ENCODE data around the gene ACKR4.
"Not testable (repeated sequence)": the region's sequence is repeated elsewhere in the genome, so short reads cannot be mapped to it uniquely, and the experiment has no call there.

Gene ACKR4

DNA sequence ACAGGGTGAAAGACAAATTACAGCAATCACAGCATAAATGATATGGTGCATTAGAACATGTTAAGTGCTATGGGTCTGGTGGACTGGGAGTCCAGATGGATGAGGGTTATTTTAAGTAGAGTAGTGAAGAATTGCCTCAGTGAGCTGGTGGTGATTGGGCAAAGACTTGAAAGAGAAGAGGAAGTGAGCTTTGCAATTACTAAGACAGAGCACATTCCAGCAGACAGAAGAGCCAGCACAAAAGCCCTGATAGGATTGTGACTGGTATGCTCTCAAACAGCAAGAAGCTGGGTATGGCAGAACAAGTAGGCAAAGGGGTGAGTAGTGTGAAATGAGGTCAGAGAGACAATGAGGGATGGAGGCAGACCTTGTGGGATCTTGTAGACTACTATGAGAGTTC, 2.1 kb upstream of the ACKR4 start:
- DNase-seq, result peak; percentile 65

DNA sequence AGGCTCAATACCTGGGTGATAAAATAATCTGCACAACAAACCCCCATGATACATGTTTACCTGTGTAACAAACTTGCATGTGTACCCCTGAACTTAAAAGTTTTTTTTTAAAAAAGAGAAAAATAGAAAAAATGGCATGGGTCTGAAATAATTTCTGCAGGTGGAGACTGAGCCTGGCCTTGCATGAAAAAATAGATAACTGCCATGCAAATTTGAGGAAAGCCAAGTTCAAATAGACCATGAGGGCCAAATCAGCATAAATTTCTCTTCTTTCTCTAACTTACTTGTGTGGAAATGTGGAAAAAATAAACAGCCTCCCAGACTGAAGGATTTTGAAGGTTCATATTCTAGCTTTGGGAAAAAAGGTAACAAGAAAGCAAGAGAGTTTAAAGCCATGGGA, 744 bp upstream of the ACKR4 start:
- no peak for DNase-seq

DNA sequence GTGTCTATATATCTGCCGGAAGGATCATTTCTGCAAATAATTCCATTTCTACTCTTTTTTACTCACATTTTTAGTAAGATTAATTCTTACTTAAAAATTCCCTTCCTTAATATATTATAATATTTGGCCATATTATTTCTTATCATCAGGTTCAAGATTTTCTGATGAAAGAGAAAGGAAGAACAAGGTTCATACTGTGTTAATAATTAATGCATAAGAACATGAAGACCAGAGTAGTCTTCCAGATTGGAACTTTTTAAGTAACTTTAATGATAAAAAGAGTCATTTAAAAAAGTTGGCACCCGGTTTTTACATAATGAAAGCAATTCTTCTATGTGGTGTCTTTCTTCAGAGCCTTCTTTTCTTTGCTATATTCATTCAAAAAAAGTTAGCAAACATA, 590 bp downstream of the ACKR4 start:
- no peak for DNase-seq

DNA sequence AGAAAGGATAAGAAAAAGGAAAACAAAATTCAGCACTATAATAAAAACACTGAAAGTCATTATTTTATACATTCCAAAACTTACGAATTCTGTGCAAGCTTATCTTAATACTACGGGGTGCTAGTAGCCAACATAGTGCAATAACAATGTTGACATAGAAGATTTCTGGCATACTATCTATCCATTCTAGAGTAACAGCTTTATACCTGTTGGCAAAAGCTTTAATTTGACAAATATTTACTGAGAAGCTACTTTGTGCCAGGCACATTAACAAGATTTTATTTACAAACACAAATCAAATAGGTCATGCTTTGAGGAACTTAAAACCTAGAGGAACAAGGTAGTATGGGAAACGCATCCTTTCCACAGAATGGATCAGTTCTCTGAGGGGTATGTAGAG, 1.1 kb downstream of the ACKR4 start:
- DNase-seq, result no peak

DNA sequence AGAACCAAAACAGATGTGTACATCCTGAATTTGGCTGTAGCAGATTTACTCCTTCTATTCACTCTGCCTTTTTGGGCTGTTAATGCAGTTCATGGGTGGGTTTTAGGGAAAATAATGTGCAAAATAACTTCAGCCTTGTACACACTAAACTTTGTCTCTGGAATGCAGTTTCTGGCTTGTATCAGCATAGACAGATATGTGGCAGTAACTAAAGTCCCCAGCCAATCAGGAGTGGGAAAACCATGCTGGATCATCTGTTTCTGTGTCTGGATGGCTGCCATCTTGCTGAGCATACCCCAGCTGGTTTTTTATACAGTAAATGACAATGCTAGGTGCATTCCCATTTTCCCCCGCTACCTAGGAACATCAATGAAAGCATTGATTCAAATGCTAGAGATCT, 3.5 kb downstream of the ACKR4 start:
- not testable (repeated sequence) for DNase-seq

- no peak for DNase-seq
These were observed 8.3 kb downstream of the ACKR4 start for GRCh38 chr3:132605374-132605792.

GRCh38 chr3:132606085-132606484, 9.0 kb downstream of the ACKR4 start:
- peak; percentile 58 for DNase-seq

DNA sequence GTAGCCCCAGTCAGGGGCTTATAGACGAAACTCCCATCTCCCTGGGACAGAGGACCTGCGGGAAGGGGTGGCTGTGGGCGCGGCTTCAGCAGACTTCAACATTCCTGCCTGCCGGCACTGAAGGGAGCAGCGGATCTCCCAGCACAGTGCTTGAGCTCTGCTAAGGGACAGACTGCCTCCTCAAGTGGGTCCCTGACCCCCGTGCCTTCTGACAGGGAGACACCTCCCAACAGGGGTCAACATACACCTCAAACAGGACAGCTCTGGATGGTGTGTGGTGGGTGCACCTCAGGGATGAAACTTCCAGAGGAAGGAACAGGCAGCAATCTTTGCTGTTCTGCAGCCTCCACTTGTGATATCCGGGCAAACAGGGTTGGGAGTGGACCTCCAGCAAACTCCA, 9.6 kb downstream of the ACKR4 start:
- not testable (repeated sequence) for DNase-seq

DNA sequence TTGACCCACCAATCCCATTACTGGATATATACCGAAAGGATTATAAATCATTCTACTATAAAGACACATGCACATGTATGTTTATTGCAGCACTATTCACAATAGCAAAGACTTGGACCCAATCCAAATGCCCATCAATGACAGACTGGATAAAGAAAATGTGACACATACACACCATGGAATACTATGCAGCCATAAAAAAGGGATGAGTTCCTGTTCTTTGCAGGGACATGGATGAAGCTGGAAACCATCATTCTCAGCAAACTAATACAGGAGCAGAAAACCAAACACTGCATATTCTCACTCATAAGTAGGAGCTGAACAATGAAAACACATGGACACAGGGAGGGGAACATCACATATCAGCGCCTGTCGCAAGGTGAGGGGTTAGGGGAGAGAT, 18.2 kb downstream of the ACKR4 start:
- not testable (repeated sequence) for DNase-seq

GRCh38 chr3:132615881-132616280, 18.8 kb downstream of the ACKR4 start:
- peak; percentile 52 for DNase-seq

DNA sequence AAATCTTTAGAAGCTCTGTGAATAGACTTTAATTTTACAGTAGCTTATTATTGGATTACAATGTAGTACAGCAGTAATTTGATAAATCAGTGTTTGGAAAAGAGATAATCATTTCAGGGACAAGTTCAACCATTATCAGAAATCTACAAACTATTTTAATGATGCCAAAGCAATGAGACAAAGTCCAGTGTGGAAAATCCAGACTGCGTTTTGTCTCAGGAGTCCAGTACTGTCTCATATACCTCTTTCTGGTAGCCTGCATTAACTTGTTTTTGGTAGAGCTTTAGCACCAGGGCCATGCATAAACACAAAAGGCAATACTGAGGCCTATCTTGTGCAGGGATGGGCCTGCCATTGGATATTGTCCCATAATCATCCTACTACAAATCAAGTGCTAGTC, 19.7 kb downstream of the ACKR4 start:
- DNase-seq, result no peak

DNA sequence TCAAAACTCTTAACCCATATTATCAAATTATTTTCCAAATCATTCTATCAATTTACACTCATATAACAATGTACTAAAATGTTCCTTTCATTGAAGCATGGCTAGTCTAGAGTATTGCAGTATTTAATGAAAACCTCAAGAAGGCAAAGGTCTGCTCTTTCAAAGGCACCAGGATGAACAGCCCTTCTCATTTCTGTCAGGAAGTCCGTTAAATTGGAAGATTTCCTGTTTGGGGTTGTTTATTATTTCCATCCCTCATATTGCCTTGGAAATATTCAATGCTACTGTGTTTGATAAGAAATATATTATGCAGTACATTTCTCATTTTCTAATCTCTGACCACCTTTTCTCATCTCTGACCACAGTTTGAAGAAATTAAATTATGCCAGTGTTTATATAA, 25.1 kb downstream of the ACKR4 start:
- no peak for DNase-seq

DNA sequence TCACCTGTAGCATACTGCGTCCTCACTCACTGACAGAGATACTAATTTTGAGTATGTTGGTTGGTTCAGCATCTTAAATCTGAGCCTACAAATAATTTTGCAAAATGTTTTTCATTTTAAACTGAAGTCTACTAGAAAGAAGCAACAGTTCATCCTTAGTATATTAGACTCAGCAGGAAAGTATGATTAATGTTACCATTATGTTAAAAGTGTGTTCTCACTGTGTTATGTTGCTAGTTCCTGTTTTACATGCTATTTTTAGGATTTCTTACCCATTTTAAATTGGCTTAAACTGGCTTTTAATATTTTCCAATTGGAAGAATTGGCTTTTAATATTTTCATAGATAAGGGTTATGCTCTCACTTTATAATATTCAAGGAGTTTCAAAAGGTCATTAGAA, 25.7 kb downstream of the ACKR4 start:
- DNase-seq, result no peak

GRCh38 chr3:132623646-132624045, 26.6 kb downstream of the ACKR4 start:
- DNase-seq, result no peak

DNA sequence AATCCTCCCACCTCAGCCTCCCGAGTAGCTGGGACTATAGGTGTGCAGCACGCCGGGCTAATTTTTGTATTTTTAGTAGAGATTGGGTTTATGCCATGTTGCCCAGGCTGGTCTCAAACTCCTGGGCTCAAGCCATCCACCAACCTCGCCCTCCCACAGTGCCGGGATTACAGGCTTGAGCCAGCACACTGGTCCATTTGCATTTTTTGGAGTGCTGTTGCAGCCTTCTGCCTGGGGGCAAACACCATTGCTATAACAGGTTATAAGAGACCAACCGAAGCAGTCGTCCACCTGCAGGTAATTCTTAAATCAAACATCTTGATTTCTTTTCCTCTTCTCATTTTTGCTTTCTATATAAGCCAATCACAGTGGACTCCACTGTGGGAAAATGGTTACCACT, 27.7 kb downstream of the ACKR4 start:
- no peak for DNase-seq

- no peak for DNase-seq
These were observed 28.5 kb downstream of the ACKR4 start for GRCh38 chr3:132625613-132626012.

DNA sequence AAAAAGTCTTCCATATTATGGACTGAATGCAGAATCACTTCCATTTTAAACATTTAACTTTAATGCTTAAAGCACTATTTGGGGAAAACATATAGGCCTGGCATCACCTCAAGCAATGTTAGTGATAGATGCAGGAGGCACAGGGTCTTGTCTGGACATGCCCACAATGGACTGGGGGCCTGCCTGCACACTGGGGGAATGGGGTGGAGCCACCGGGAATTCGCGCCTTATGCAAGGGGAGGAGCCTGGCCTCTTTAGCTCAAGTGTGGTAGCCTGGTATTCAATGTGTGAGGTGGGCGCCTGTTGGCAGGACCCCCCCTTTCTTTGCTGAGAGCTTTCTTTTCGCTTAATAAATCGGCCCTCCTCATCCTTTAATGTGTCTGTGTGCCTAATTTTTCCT, 29.9 kb downstream of the ACKR4 start:
- DNase-seq, result no peak

GRCh38 chr3:132628157-132628556, 31.1 kb downstream of the ACKR4 start:
- DNase-seq, result no peak

DNA sequence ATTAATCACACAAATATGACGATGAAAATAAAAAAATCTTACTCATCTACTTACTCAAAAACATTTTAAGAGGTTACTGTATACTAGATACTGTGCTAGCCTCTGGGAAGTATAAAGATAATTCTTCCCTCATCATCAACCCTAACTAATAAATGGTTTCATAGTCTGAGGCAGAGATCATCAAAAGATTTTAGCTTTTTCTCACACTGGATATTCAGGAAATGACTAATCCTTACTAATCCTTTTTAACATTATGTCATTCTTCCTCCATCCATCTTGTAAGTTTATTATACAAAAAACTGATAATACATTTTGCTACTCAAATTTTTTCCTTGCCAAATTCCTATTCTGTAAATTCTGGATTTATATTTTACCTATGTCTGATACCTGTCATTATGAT, 32.9 kb downstream of the ACKR4 start:
- peak; percentile 53 for DNase-seq

DNA sequence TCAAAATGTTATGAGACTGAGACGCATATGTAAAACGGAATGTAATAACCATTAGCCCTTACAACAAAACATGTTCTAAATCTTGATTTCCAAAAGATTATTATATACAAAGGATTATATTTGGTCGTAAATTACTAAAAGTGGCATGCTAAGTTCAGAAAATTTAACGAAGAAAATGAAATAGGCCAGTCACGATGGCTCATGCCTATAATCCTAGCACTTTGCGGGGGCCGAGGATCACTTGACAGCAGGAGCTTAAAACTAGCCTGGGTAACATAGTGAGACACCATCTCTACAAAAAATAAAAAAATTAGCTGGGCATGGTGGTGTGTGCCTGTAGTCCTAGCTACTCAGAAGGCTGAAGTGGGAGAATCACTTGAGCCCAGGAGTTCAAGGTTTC, 33.5 kb downstream of the ACKR4 start:
- DNase-seq, result no peak

GRCh38 chr3:132635052-132635451, 38.0 kb downstream of the ACKR4 start:
- no peak for DNase-seq

- peak; percentile 24 for DNase-seq
These were observed 40.5 kb downstream of the ACKR4 start for GRCh38 chr3:132637590-132637989.

DNA sequence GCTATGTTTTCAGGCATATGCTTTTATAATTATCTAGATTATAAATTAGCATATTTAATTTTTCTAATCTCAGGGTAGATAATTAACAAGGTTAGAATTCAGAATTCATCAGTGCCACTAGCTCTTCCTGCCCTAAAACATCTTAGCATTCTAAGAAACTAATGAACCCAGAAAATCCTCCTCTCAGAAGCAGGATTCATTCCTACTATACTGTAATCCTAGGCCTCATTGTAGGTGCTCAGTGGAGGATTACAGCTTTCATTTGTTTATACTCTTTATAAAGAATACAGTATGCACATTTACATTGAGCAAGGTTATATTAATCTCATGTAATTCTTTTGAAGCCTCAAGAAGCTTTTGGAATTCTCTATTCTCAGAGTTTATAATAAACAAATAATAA, 41.6 kb downstream of the ACKR4 start:
- DNase-seq, result no peak

DNA sequence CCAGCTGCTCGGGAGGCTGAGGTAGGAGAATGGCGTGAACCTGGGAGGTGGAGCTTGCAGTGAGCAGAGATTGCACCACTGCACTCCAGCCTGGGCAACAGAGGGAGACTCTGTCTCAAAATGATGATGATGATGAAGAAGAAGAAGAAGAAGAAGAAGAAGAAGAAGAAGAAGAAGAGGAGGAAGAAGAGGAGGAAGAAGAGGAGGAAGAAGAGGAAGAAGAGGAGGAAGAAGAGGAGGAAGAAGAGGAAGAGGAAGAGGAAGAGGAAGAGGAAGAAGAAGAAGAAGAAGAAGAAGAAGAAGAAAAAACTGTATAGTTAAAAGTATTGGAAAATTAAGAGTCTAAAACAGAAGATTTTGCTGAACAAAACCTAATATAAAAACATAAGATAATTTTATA, 44.4 kb downstream of the ACKR4 start:
- DNase-seq, result not testable (repeated sequence)

GRCh38 chr3:132641837-132642538, 44.9 kb downstream of the ACKR4 start:
- DNase-seq, result peak; percentile 70

GRCh38 chr3:132642539-132642847, 45.4 kb downstream of the ACKR4 start:
- DNase-seq, result no peak

Data from fibroblast of upper back skin (primary cell).